GM23248 (cell line): ENCODE measurements around the gene SLTM. TPM values are rescaled to one million over a fixed set of nuclear protein-coding genes. Genes with fewer than 3 reads are reported as not detected.
"Not testable (repeated sequence)": the region's sequence is repeated elsewhere in the genome, so short reads cannot be mapped to it uniquely, and the experiment has no call there.

Source experiments
- DNase-seq: peaks from one replicate; pipeline ENCODE4 v3.0.0-alpha.2; 2015
- H2AFZ ChIP-seq: fragments of 200-600 bp; sonication (generic); 2 replicates; pipeline ENCODE4 v1.6.1; 2016; ENCODE audit warnings: antibody characterized with exemption
- H3F3A ChIP-seq: fragments of 200-600 bp; sonication (generic); 2 replicates; pipeline ENCODE4 v1.6.1; 2016; ENCODE audit warnings: mild to moderate bottlenecking, antibody characterized with exemption, mixed run types; ENCODE audit not compliant: insufficient read depth
- H3K27ac ChIP-seq: fragments of 200-600 bp; sonication (generic); 2 replicates; pipeline ENCODE4 v1.5.1; 2016; ENCODE audit warnings: mild to moderate bottlenecking
- H3K27me3 ChIP-seq: fragments of 200-600 bp; sonication (generic); replicated peaks from 2 replicates; pipeline ENCODE4 v1.6.1; 2016; ENCODE audit warnings: mild to moderate bottlenecking; ENCODE audit not compliant: insufficient read depth
- H3K36me3 ChIP-seq: fragments of 200-600 bp; sonication (generic); 2 replicates; pipeline ENCODE4 v1.6.1; 2016; ENCODE audit warnings: low read depth, mild to moderate bottlenecking
- H3K4me1 ChIP-seq: fragments of 200-600 bp; sonication (generic); 2 replicates; pipeline ENCODE4 v1.6.1; 2016; ENCODE audit warnings: mild to moderate bottlenecking; ENCODE audit not compliant: insufficient read depth
- H3K4me2 ChIP-seq: fragments of 200-600 bp; sonication (generic); one replicate; pipeline ENCODE4 v1.6.1; 2016; ENCODE audit warnings: mild to moderate bottlenecking; ENCODE audit not compliant: unreplicated experiment
- H3K4me3 ChIP-seq: fragments of 200-600 bp; sonication (generic); 2 replicates; pipeline ENCODE4 v1.5.1; 2016; ENCODE audit warnings: mild to moderate bottlenecking
- H3K79me2 ChIP-seq: fragments of 200-600 bp; sonication (generic); 2 replicates; pipeline ENCODE4 v1.6.1; 2016; ENCODE audit warnings: mild to moderate bottlenecking; ENCODE audit not compliant: insufficient read depth
- H3K9ac ChIP-seq: fragments of 200-600 bp; sonication (generic); 2 replicates; pipeline ENCODE4 v1.6.1; 2016; ENCODE audit warnings: mild to moderate bottlenecking
- H3K9me2 ChIP-seq: fragments of 200-600 bp; sonication (generic); 2 replicates; pipeline ENCODE4 v1.6.1; 2016; ENCODE audit warnings: mixed run types, mild to moderate bottlenecking, moderate library complexity; ENCODE audit not compliant: insufficient read depth
- H3K9me3 ChIP-seq: fragments of 200-600 bp; sonication (generic); one replicate; pipeline ENCODE4 v1.6.1; 2017; ENCODE audit warnings: low read depth
- H4K20me1 ChIP-seq: fragments of 200-600 bp; sonication (generic); 2 replicates; pipeline ENCODE4 v1.6.0; 2016; ENCODE audit not compliant: insufficient read depth
- EZH2 ChIP-seq: fragments of 200-600 bp; sonication (generic); IDR thresholded peaks from 2 replicates; pipeline ENCODE4 v1.6.1; 2018; ENCODE audit warnings: antibody characterized with exemption, mild to moderate bottlenecking; ENCODE audit not compliant: insufficient read depth, poor library complexity, severe bottlenecking
- EZH2phosphoT487 ChIP-seq: fragments of 200-600 bp; sonication (generic); IDR thresholded peaks from 2 replicates; pipeline ENCODE4 v1.6.1; 2018; ENCODE audit warnings: antibody characterized with exemption, moderate library complexity, mild to moderate bottlenecking, low read depth; ENCODE audit not compliant: insufficient read depth
- WGBS, 2 experiments: methylation state at CpG; one replicate each; pipeline ENCODE4 v1.1.6; 2015 to 2017; ENCODE audit warnings: low lambda C conversion rate in 2 of 2, low coverage in 1 of 2; ENCODE audit errors: missing lambda C conversion rate in 2 of 2; 5-methylcytosine and 5-hydroxymethylcytosine counted together
- in situ Hi-C: fragments of 300-500 bp; cut with MboI; formaldehyde crosslinking; loops from 2 replicates; pipeline ENCODE4 v1.15.0; 2020
- polyA plus RNA-seq: library from polyadenylated mRNA; unstranded; fragments of >200 nt; fragmentation: Nextera tagmentation; extraction: Ambion mirVana; gene quantifications from 2 replicates; pipeline ENCODE4 v1.2.1, GENCODE V29; 2016
- small RNA-seq: library from RNA; depleted of rRNA; stranded (forward); fragments of <200 nt; gene quantifications from one replicate; pipeline ENCODE3, GENCODE V24; 2014; ENCODE audit warnings: low read depth, low replicate concordance
- total RNA-seq: library from RNA; depleted of rRNA; stranded (reverse); fragments of >200 nt; shearing (Covaris generic); gene quantifications from 2 replicates; pipeline ENCODE4 v1.2.3, GENCODE V29; 2014; rRNA removed

Gene SLTM
- total and polyA plus RNA-seq, 2 experiments from 2014 or later: 47.2 to 58.9 TPM

- no peak for DNase-seq
- no peaks in the 10 kb centered on the region for H4K20me1 ChIP-seq
- in situ Hi-C loops: no loop called here
- H3K9me2 ChIP-seq: no peaks in the 10 kb centered on the region
- 0 out of 2 replicates have a peak, but pooled peaks cover 11% of the 10 kb centered on the region for H3K79me2 ChIP-seq
- H3F3A ChIP-seq: no peaks in the 10 kb centered on the region
- H2AFZ ChIP-seq: no peak overlapping the region
- H3K27me3 ChIP-seq: no peaks in the 10 kb centered on the region
- H3K9me3 ChIP-seq: no peaks in the 10 kb centered on the region
- no peak overlapping the region for H3K27ac ChIP-seq
- WGBS, 2 experiments: 91 to 92% methylated on average over 8 of the region's 8 CpGs
- peaks cover 10% of the 10 kb centered on the region; the same call in 1 of the 2 replicates for H3K36me3 ChIP-seq
- TF ChIP-seq EZH2 (no peak), EZH2phosphoT487 (no peak)
- no peak overlapping the region for H3K4me2 ChIP-seq
- H3K9ac ChIP-seq: no peak overlapping the region
- no peak overlapping the region for H3K4me3 ChIP-seq
- H3K4me1 ChIP-seq: no peaks in the 10 kb centered on the region
These were observed 93.4 kb downstream of the SLTM start for GRCh38 chr15:58840048-58840447.

- Histone ChIP-seq H3K36me3 (peaks cover 10% of the 10 kb centered on the region; the same call in 1 of the 2 replicates), H3K4me1 (no peaks in the 10 kb centered on the region), H3K9me3 (no peaks in the 10 kb centered on the region), H2AFZ (no peak overlapping the region), H3K4me2 (no peak overlapping the region), H3F3A (no peaks in the 10 kb centered on the region), H3K27me3 (no peaks in the 10 kb centered on the region), H3K4me3 (no peak overlapping the region), H3K9ac (no peak overlapping the region), H3K27ac (no peak overlapping the region), H3K9me2 (no peaks in the 10 kb centered on the region), H4K20me1 (no peaks in the 10 kb centered on the region), H3K79me2 (0 out of 2 replicates have a peak, but pooled peaks cover 11% of the 10 kb centered on the region)
- no peak for TF ChIP-seq EZH2
- no peak for TF ChIP-seq EZH2phosphoT487
- 95 to 100% methylated on average over 1 of the region's 1 CpG for WGBS, 2 experiments
- DNase-seq: peak; percentile 23
- in situ Hi-C loops: no loop called here
These were observed 94.0 kb downstream of the SLTM start for GRCh38 chr15:58839485-58839884.

- H4K20me1 ChIP-seq, H3K9me3 ChIP-seq, H3K27me3 ChIP-seq, H3K9me2 ChIP-seq, H3K4me3 ChIP-seq, H3F3A ChIP-seq, H3K27ac ChIP-seq, H3K79me2 ChIP-seq, DNase-seq, H2AFZ ChIP-seq, H3K4me2 ChIP-seq, in situ Hi-C loops, H3K4me1 ChIP-seq, H3K9ac ChIP-seq: not testable (repeated sequence)
- WGBS, 2 experiments: 80 to 87% methylated on average over 9 of the region's 9 CpGs
- H3K36me3 ChIP-seq: peaks cover 19% of the 10 kb centered on the region
These were observed 99.6 kb downstream of the SLTM start for GRCh38 chr15:58833681-58834426.

DNA sequence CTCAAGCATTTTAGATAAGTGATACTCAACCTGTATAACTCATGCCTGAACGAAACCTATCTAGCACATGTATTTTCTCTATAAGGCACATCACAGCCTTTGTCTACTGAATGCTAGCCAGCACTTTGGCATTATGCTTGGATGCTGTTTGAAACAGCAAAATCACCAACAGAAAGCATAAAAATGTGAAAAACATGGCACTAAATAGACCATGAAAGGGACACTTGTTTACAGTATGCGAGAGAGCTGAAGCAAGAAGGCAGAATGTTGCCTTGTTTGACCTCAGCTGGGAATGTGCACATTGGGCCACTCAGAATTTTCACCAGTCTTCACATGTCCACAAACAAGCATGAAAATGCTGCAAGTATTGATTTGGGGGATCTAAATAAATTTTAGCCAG lies 102.9 kb downstream of the SLTM start:
- TF ChIP-seq EZH2phosphoT487 (no peak), EZH2 (no peak)
- H3K9me3 ChIP-seq: no peaks in the 10 kb centered on the region
- no peak overlapping the region for H3K9ac ChIP-seq
- in situ Hi-C loops: no loop called here
- no peaks in the 10 kb centered on the region for H3K4me1 ChIP-seq
- H3K4me2 ChIP-seq: no peak overlapping the region
- H4K20me1 ChIP-seq: no peaks in the 10 kb centered on the region
- DNase-seq: no peak
- 92 to 95% methylated on average over 2 of the region's 2 CpGs for WGBS, 2 experiments
- no peaks in the 10 kb centered on the region for H3K9me2 ChIP-seq
- H3K27me3 ChIP-seq: no peaks in the 10 kb centered on the region
- H3F3A ChIP-seq: no peaks in the 10 kb centered on the region
- no peak overlapping the region for H3K27ac ChIP-seq
- H3K4me3 ChIP-seq: no peak overlapping the region
- H2AFZ ChIP-seq: no peak overlapping the region
- H3K36me3 ChIP-seq: peaks cover 27% of the 10 kb centered on the region
- H3K79me2 ChIP-seq: 0 out of 2 replicates have a peak, but pooled peaks cover 3% of the 10 kb centered on the region

Small RNA genes within 50 kb of the gene (small RNA-seq; reads per million reads assigned to genes)
- gene ZNF444P1: not detected

Other genes with a start within 250 kb of the SLTM start
- gene ADAM10, start 184.0 kb downstream of the SLTM start, total RNA-seq: 171 and 193 TPM in 2 replicates
- 190 and 194 TPM in 2 replicates for gene ADAM10, start 184.0 kb downstream of the SLTM start, polyA plus RNA-seq
- 26.9 and 28.7 TPM in 2 replicates for gene MINDY2, start 162.4 kb downstream of the SLTM start, total RNA-seq
- gene MINDY2, start 162.4 kb downstream of the SLTM start, polyA plus RNA-seq: 47.1 and 50.2 TPM in 2 replicates
- gene RNF111, start 54.0 kb upstream of the SLTM start, total RNA-seq: 17.8 and 27.9 TPM in 2 replicates
- 22.6 and 24.4 TPM in 2 replicates for gene RNF111, start 54.0 kb upstream of the SLTM start, polyA plus RNA-seq
- 23.2 and 23.3 TPM in 2 replicates for gene CCNB2, start 171.5 kb upstream of the SLTM start, total RNA-seq
- 33.9 and 34.1 TPM in 2 replicates for gene CCNB2, start 171.5 kb upstream of the SLTM start, polyA plus RNA-seq